ENCODE measurements around the gene ACTN1. TPM values are rescaled to one million over a fixed set of nuclear protein-coding genes. Genes with fewer than 3 reads are reported as not detected.

ACTN1 gene
- total RNA-seq, 1 donor from 2014 or later, result 1,102 TPM

DNA sequence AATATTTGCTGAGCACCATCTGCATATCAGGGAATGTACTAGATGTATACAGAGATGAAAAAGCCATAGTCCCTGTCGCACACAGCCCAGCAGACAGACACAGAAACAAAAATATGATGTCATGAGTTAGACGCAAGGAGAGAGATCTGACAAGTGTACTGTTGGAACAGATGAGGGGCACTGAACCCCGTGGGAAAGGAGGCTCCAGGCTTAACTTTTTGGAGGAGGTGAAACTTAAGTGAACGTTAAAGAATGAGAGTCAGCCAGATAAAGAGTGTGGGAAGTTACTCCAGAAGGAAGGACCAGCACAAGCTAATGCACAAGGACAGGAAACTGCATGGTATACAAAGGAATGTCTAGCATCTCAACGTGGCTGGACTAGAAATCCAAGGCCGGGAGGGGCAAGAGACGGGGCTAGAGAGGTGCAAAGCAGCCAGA, 2.5 kb upstream of the ACTN1 start:
- H3K27me3 Mint-ChIP-seq (ENCODE audit: low read depth), result no peaks in the 10 kb centered on the region
- peaks cover 45% of the 10 kb centered on the region for H3K4me1 Mint-ChIP-seq (ENCODE audit: low read depth)
- TF ChIP-seq, protein P1, sequence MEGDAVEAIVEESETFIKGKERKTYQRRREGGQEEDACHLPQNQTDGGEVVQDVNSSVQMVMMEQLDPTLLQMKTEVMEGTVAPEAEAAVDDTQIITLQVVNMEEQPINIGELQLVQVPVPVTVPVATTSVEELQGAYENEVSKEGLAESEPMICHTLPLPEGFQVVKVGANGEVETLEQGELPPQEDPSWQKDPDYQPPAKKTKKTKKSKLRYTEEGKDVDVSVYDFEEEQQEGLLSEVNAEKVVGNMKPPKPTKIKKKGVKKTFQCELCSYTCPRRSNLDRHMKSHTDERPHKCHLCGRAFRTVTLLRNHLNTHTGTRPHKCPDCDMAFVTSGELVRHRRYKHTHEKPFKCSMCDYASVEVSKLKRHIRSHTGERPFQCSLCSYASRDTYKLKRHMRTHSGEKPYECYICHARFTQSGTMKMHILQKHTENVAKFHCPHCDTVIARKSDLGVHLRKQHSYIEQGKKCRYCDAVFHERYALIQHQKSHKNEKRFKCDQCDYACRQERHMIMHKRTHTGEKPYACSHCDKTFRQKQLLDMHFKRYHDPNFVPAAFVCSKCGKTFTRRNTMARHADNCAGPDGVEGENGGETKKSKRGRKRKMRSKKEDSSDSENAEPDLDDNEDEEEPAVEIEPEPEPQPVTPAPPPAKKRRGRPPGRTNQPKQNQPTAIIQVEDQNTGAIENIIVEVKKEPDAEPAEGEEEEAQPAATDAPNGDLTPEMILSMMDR (IDR thresholded peaks at IDR 0.05), result no peak
- no peak for DNase-seq (ENCODE audit: low spot score)
- peak overlapping the region; percentile 96 for H3K27ac Mint-ChIP-seq (ENCODE audit: unreplicated experiment)
- H3K36me3 Mint-ChIP-seq (ENCODE audit: low read depth), result peaks cover 10% of the 10 kb centered on the region
- H3K9me3 Mint-ChIP-seq (ENCODE audit: low read depth), result no peaks in the 10 kb centered on the region
- H3K4me3 Mint-ChIP-seq (ENCODE audit: unreplicated experiment), result peak overlapping the region; percentile 26

DNA sequence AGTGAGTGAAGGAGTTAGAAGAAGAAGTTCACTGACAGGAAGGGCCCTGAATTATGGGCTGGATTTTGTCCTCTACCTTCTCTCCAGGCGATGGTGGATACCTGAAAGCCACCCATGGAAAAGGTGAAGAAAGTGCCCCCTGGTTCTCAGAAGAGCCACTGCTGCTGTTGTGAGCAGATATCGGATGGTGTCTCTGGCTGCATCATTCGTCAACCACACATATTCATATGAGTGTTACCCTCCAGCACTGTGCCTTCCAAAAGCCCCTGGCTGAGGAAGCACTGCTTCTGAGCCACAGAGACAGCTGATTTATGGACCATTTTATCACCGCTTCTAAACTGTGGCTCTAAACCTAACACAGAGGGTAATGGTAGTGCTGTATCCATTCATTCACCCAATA, 2.0 kb upstream of the ACTN1 start:
- Mint-ChIP-seq H3K27me3 (ENCODE audit: low read depth) (no peaks in the 10 kb centered on the region), H3K36me3 (ENCODE audit: low read depth) (peaks cover 14% of the 10 kb centered on the region), H3K27ac (ENCODE audit: unreplicated experiment) (peak overlapping the region; percentile 96), H3K4me1 (ENCODE audit: low read depth) (peaks cover 49% of the 10 kb centered on the region), H3K4me3 (ENCODE audit: unreplicated experiment) (peak overlapping the region; percentile 26), H3K9me3 (ENCODE audit: low read depth) (no peaks in the 10 kb centered on the region)
- no peak for DNase-seq (ENCODE audit: low spot score)
- TF ChIP-seq, protein P1 (IDR thresholded peaks at IDR 0.05), result no peak

DNA sequence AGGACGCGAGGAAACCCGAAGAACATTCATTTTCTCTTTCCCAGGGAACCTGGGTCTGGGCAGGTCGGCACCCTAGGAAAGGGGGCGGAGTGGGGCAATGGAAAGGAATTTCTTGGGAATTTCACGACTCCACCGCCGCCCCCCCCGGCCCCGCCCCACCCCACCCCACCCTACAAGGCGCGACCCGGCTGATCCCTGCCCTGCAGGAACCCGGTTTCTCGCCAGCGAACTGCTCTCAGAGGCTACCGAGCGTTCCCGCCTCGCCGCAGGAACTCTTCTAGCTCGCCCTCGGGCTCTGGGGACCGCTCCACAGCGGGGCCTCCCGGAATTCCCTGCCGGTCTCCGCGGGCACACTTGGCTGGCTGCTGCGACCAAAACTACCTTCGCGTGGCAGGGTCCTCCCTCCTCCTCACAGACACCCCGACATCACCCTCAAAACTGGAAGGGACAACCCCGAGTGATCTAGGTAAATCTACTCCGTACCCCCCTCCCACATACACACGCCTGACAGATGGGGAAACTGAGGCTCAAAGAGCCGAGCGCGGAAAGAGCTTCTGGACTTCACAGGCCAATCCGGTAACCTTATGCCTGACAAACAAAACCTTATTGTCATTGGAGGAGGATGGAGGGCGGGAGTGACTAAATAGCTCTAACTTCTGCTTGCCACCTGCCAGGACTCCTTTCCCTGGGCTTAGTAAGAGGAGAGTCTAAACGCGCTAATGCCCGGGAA, 785 bp upstream of the ACTN1 start:
- no peaks in the 10 kb centered on the region for H3K9me3 Mint-ChIP-seq (ENCODE audit: low read depth)

DNA sequence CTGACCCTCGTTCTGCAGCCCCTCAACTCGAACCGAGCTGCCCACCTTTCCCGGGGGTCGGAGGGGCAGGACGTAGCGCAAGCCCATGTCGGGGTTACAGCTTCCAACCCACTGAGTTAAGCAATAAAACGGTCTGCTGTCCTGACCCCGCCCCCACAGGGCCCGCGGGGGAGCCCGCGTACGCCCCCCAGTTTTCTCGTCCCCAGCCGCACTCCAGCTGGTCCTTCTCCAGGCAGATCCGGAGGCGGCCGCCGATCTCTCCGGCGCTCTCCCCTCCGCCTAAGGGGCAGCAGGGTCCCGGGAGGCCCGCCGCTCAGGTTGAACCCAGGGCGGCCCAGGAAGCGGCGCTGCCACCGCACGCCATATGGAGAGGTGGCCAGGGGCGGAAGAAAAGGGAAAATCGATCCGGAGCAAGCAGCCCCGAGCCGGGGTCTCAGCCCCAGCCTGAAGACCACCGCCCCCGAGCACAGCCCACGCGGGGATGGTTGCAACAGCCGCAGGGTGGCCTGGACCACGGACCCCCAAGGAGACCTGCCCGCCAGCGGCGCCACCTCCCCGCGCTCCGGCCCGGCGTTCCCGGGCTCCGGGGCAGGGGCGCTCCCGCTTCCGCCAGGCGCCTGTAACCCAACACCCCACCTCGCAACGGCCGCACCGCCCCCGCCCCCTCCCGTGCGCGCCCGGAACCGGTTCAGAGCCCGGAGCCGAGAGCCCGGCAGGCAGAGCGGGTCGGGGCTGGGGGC, 760 bp downstream of the ACTN1 start:
- Mint-ChIP-seq H3K4me3 (ENCODE audit: unreplicated experiment) (peak overlapping the region; percentile 89), H3K4me1 (ENCODE audit: low read depth) (peaks cover 75% of the 10 kb centered on the region), H3K36me3 (ENCODE audit: low read depth) (peaks cover 30% of the 10 kb centered on the region), H3K27me3 (ENCODE audit: low read depth) (no peaks in the 10 kb centered on the region), H3K9me3 (ENCODE audit: low read depth) (no peaks in the 10 kb centered on the region), H3K27ac (ENCODE audit: unreplicated experiment) (peak overlapping the region; percentile 95)
- TF ChIP-seq, protein P1 (IDR thresholded peaks at IDR 0.05), result no peak
- DNase-seq (ENCODE audit: low spot score), result no peak

More for the DNA sequence above, 785 bp upstream of the ACTN1 start:
- Mint-ChIP-seq H3K36me3 (ENCODE audit: low read depth) (peaks cover 23% of the 10 kb centered on the region), H3K4me3 (ENCODE audit: unreplicated experiment) (peak overlapping the region; percentile 89), H3K27me3 (ENCODE audit: low read depth) (no peaks in the 10 kb centered on the region), H3K27ac (ENCODE audit: unreplicated experiment) (peak overlapping the region; percentile 97), H3K4me1 (ENCODE audit: low read depth) (peaks cover 61% of the 10 kb centered on the region)
- TF ChIP-seq, protein P1 (IDR thresholded peaks at IDR 0.05), result no peak
- DNase-seq (ENCODE audit: low spot score), result no peak

DNA sequence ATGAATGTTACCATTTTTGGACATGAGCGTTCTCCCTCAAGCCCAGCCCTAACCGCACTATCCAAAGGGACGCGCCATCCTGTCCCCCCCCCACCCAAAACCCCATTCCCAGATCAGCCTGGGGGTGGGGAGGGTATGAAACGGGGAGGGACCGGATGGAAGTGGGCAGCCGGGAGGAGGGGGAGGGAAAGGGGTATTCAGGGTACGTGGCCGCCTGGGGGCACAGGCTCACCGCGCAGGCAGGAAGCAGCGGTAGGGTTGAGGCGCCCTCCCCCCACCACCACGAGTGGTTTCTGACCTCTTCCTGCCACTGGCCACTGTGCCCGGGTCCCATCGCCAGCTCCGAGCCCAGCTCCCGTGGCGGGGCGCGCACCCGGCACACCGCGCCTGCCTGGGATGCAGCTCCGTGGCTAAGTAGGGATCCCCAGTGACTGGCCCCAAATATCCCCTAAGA, 1.4 kb downstream of the ACTN1 start:
- Mint-ChIP-seq H3K9me3 (ENCODE audit: low read depth) (no peaks in the 10 kb centered on the region), H3K27me3 (ENCODE audit: low read depth) (no peaks in the 10 kb centered on the region), H3K4me1 (ENCODE audit: low read depth) (peaks cover 75% of the 10 kb centered on the region), H3K4me3 (ENCODE audit: unreplicated experiment) (peak overlapping the region; percentile 87), H3K27ac (ENCODE audit: unreplicated experiment) (peak overlapping the region; percentile 95), H3K36me3 (ENCODE audit: low read depth) (peaks cover 36% of the 10 kb centered on the region)
- TF ChIP-seq, protein P1 (IDR thresholded peaks at IDR 0.05), result peak; percentile 46
- peak; percentile 96 for DNase-seq (ENCODE audit: low spot score)
